Activated naive CD4-positive, alpha-beta T cell treated with anti-CD3 and anti-CD28 coated beads for 36 hours (primary cell): ENCODE measurements around the gene SFT2D1. TPM values are rescaled to one million over a fixed set of nuclear protein-coding genes. Genes with fewer than 3 reads are reported as not detected.
"Not testable (repeated sequence)": the region's sequence is repeated elsewhere in the genome, so short reads cannot be mapped to it uniquely, and the experiment has no call there.

Experiments used
- CTCF ChIA-PET: fragments of 350-600 bp; sonication (Branson Sonifier 250); formaldehyde crosslinking; loops from one replicate; lab custom pipeline; 2021; ENCODE audit warnings: antibody characterized with exemption; lab: Charles Lee
- DNase-seq: peaks from one replicate; pipeline ENCODE4 v3.0.0-alpha.2; 2020
- H3K27ac Mint-ChIP-seq: one replicate; pipeline ENCODE4 v1.8.0; 2021; ENCODE audit warnings: mild to moderate bottlenecking, mixed read lengths
- H3K27me3 Mint-ChIP-seq: one replicate; pipeline ENCODE4 v1.8.0; 2021; ENCODE audit warnings: low read depth, mixed read lengths
- H3K36me3 Mint-ChIP-seq: one replicate; pipeline ENCODE4 v1.8.0; 2021; ENCODE audit warnings: low read depth, mixed read lengths
- H3K4me1 Mint-ChIP-seq: one replicate; pipeline ENCODE4 v1.8.0; 2021; ENCODE audit warnings: low read depth, mixed read lengths
- H3K4me3 Mint-ChIP-seq: one replicate; pipeline ENCODE4 v1.8.0; 2021; ENCODE audit warnings: mild to moderate bottlenecking, moderate library complexity, mixed read lengths
- H3K9me3 Mint-ChIP-seq: one replicate; pipeline ENCODE4 v1.8.0; 2021; ENCODE audit warnings: mixed read lengths
- intact Hi-C: fragments of 100-400 bp; cut with micrococcal nuclease; formaldehyde crosslinking; loops from one replicate; pipeline ENCODE4 v1.15.1; 2023
- total RNA-seq, 2 experiments: library from RNA; stranded (reverse); gene quantifications; one replicate each; pipeline ENCODE4 v1.2.3, GENCODE V29; 2021

SFT2D1 gene
- total RNA-seq: 10 to 100 TPM; 53.1 to 53.3 TPM

DNA sequence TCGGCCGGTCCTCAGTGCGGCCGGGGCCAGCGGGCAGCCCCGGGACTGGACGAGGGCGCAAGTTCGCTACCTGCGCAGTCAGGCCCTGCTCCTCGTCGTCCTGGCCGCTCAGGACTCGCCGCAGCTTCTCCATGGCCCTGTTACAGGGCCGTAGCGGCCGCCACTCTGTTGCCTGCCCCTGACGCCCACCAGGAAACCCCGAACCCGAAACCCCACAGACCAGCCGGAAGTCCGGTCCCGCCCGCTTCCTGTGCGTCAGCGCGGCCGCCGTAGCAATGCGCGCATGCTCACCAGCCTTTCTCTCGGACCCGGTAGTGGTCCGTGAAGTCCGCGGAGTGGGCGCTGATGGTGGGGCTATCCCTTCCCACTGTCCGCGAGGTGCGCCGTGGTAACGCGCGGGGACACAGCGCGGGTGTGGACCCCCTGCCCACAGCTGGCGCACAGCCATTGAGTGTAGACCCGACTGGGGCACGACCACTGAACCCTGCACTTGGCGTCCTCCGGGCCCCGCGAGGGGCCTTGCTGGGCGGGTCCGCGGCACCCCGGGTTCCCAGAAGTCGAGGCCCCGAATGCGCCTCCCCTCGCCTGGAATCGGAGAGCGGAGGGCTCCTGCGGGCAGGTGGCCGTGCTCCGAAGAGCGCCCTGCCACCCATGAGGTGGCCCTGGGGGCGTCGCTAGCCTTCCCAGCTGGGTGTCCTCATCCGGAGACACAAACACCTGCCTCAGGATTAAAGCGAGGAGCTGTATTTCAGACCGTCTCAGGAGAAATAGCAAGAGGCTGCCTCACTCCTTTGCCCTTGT is at the start of gene SFT2D1:
SFT2D1 (minus strand) TSS at position 197 of the 801 bp plus-strand sequence; CDS start at position 133, 64 bp downstream.
- peak; percentile 74 for DNase-seq
- peaks cover 8% of the 10 kb centered on the region for H3K36me3 Mint-ChIP-seq
- H3K27me3 Mint-ChIP-seq: no peaks in the 10 kb centered on the region
- H3K9me3 Mint-ChIP-seq: no peaks in the 10 kb centered on the region
- CTCF ChIA-PET: interaction anchor here (0.9 to 1.5 kb wide), 3 partner anchors 29 to 39 kb away, joined by 3 to 12 read pairs (median 3); no protein-coding TSS in a partner anchor
- intact Hi-C loops: loop anchor here (1.0 to 5.0 kb wide), 4 partner anchors 9 to 610 kb away; partner anchors contain the start of gene RPS6KA2
- H3K27ac Mint-ChIP-seq: peak within 1 kb of the TSS; percentile 78
- peak within 1 kb of the TSS; percentile 83 for H3K4me3 Mint-ChIP-seq
- H3K4me1 Mint-ChIP-seq: peaks cover 8% of the 10 kb centered on the region

DNA sequence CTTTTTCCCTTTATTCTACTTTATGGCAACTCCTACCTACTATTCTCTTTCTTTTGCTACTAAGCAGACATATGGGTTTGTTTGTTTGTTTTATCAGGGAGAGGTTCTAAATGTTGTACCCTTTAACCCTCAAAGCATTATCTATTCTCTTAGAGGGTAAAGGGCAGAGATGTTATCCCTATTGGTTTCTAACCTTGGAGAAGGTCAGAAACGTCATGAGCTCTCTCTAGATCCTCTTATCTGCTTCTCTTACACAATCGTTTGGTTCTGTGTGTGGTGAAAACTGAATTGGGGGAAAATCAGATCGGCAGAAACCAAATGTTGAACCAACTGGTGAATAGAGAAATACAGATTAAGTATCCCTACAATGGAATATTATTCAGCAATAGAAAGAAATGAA is 46.8 kb upstream of the SFT2D1 start:
- Mint-ChIP-seq H3K9me3 (no peaks in the 10 kb centered on the region), H3K27me3 (no peaks in the 10 kb centered on the region), H3K27ac (no peak overlapping the region), H3K36me3 (no peaks in the 10 kb centered on the region), H3K4me1 (peaks cover 2% of the 10 kb centered on the region), H3K4me3 (no peak overlapping the region)
- no peak for DNase-seq
- intact Hi-C loops: loop anchor here (10.0 kb wide), 1 partner anchor 224 kb away; the partner anchor contains the start of gene TBXT
- CTCF ChIA-PET: interaction anchor here (1.0 to 1.4 kb wide), 2 partner anchors 12 to 76 kb away, joined by 3 read pairs; no protein-coding TSS in a partner anchor

DNA sequence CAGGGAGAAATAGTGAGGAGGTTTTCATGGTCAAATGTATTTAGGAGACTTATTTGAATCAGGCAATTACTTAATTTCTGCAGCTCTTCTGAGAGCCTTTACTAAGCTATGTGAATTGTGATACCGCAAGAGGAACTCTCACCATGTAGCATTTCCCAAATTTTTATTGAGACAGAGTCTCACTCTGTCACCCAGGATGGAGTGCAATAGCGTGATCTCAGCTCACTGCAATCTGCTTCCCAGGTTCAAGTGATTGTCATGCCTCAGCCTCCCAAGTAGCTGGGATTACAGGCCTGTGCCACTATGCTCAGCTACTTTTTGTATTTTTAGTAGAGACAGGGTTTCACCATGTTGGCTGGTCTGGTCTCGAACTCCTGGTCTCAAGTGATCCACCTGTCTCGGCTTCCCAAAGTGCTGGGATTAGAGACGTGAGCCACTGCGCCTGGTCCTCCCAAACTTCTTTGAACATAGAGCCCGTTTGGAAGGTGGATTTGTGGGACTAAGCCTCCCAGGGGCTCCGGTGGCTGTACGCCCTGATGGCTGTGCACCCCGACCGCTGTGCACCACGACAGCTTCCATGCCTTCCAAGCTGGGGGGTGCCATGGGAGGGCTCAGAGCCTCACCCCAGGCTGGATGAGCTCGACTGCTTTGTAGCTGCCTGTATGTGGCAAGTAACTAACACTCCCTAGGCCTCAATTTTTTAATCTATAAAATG is 46.1 kb upstream of the SFT2D1 start:
- Mint-ChIP-seq H3K4me1 (peaks cover 2% of the 10 kb centered on the region), H3K4me3 (no peak overlapping the region), H3K27ac (no peak overlapping the region), H3K36me3 (no peaks in the 10 kb centered on the region), H3K9me3 (no peaks in the 10 kb centered on the region), H3K27me3 (no peaks in the 10 kb centered on the region)
- DNase-seq: no peak
- intact Hi-C loops: loop anchor here (10.0 kb wide), 1 partner anchor 224 kb away; the partner anchor contains the start of gene TBXT
- CTCF ChIA-PET: interaction anchor here (1.0 to 1.4 kb wide), 3 partner anchors 12 to 75 kb away, joined by 3 to 7 read pairs (median 3); no protein-coding TSS in a partner anchor

DNA sequence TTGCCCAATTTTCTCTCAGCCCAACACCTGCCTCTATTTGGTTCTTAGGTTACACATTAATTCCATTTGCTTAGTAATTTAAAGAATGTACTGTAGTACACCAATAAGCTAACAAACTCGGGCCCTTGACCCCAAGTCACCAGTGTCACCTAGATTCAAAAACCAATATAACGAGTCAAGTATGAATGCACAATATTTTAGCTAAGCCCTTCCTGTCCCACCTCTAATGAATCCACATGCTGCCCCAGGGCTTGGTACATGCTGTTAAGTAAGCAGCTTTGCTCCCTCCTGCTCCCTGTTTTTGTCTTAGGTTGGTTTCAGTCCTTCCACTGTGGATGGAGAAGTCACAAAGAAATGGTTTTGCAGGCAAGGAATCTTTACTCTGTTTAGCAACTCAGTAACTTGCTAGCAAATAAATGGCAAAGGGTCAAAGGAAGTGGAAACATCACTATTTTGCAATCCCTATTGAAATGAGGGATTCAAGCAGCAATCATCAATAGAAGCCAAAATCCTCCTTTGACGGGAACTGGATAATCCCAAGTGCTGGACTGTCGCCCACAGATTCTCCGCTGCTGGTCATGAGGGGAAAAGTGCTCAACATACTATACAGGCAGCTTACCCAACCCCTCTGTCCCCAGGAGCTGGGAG is 45.4 kb upstream of the SFT2D1 start:
- H3K27me3 Mint-ChIP-seq: no peaks in the 10 kb centered on the region
- CTCF ChIA-PET: interaction anchor here (1.4 to 2.7 kb wide), 2 partner anchors 13 to 75 kb away, joined by 7 to 9 read pairs; no protein-coding TSS in a partner anchor
- no peaks in the 10 kb centered on the region for H3K36me3 Mint-ChIP-seq
- H3K9me3 Mint-ChIP-seq: no peaks in the 10 kb centered on the region
- no peak overlapping the region for H3K27ac Mint-ChIP-seq
- DNase-seq: no peak
- peaks cover 2% of the 10 kb centered on the region for H3K4me1 Mint-ChIP-seq
- H3K4me3 Mint-ChIP-seq: no peak overlapping the region
- intact Hi-C loops: loop anchor here (10.0 kb wide), 1 partner anchor 223 kb away; the partner anchor contains the start of gene TBXT

DNA sequence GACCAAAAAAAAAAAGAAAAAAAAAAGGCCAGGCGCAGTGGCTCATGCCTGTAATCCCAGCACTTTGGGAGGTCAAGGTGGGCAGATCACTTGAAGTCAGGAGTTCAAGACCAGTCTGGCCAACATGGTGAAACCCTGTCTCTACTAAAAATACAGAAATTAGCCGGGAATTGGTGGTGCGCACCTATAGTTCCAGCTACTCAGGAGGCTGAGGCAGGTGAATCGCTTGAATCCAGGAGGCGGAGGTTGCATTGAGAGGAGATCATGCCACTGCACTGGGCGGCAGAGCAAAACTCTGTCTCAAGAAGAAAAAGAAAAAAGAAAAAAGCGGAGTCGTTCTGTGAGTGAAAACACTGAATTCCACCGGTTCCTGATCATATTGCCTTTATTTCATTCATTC is 44.8 kb upstream of the SFT2D1 start:
- not testable (repeated sequence) for H3K36me3 Mint-ChIP-seq, H3K27me3 Mint-ChIP-seq, DNase-seq, H3K27ac Mint-ChIP-seq, H3K9me3 Mint-ChIP-seq, H3K4me1 Mint-ChIP-seq, H3K4me3 Mint-ChIP-seq
- CTCF ChIA-PET: interaction anchor here (1.4 to 2.7 kb wide), 2 partner anchors 14 to 74 kb away, joined by 7 to 9 read pairs; no protein-coding TSS in a partner anchor
- intact Hi-C loops: loop anchor here (10.0 kb wide), 1 partner anchor 222 kb away; the partner anchor contains the start of gene TBXT

DNA sequence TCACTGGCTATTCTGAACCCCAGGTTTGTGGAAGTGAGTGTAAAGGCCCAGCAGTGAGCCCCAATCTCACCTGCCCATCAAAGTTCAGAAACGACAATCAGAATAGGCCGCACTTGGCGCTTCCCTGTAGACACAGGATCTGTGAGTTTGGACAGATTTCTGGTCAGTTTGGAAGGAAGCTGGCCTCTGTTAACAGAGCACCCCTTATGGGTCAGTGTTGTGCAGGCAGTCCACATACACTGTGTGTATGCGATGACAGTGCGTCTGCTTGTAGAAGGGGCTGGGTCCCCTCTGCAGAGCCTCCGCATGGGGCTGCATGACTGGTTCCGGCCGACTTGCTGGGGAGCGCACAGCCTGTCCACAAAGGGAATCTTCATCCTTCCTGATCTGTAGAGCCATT is 43.8 kb upstream of the SFT2D1 start:
- Mint-ChIP-seq H3K9me3 (no peaks in the 10 kb centered on the region), H3K36me3 (no peaks in the 10 kb centered on the region), H3K27me3 (no peaks in the 10 kb centered on the region), H3K4me1 (peaks cover 5% of the 10 kb centered on the region), H3K27ac (no peak overlapping the region), H3K4me3 (no peak overlapping the region)
- CTCF ChIA-PET: interaction anchor here (1.5 to 2.7 kb wide), 2 partner anchors 15 to 73 kb away, joined by 7 to 9 read pairs; no protein-coding TSS in a partner anchor
- DNase-seq: no peak
- intact Hi-C loops: loop anchor here (10.0 kb wide), 1 partner anchor 221 kb away; the partner anchor contains the start of gene TBXT

DNA sequence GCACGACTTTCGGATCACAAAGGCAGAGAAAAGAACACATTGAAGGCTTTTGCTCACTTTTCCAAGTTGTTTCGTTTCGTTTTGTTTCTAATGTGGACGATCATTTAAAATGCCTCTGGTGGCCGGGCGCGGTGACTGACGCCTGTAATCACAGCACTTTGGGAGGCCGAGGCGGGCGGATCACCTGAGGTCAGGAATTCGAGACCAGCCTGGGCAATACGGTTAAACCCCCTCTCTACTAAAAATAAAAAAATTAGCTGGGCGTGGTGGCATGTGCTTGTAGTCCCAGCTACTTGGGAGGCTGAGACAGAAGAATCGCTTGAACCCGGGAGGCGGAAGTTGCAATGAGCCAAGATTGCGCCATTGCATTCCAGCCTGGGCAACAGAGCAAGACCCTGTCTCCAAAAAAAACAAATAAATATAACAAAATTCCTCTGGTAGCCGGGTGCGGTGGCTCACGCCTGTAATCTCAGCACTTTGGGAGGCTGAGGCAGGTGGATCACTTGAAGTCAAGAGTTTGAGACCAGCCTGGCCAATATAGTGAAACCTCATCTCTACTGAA is 41.5 kb upstream of the SFT2D1 start:
- H3K36me3 Mint-ChIP-seq, H3K27me3 Mint-ChIP-seq, CTCF ChIA-PET, H3K9me3 Mint-ChIP-seq, H3K4me1 Mint-ChIP-seq: not testable (repeated sequence)
- peak overlapping the region; percentile 28 for H3K27ac Mint-ChIP-seq
- intact Hi-C loops: loop anchor here (1.0 to 10.0 kb wide), 8 partner anchors 31 to 615 kb away; partner anchors contain the start of genes CEP43, RNASET2, RPS6KA2 and TBXT
- DNase-seq: peak; percentile 38
- H3K4me3 Mint-ChIP-seq: peak overlapping the region; percentile 74

DNA sequence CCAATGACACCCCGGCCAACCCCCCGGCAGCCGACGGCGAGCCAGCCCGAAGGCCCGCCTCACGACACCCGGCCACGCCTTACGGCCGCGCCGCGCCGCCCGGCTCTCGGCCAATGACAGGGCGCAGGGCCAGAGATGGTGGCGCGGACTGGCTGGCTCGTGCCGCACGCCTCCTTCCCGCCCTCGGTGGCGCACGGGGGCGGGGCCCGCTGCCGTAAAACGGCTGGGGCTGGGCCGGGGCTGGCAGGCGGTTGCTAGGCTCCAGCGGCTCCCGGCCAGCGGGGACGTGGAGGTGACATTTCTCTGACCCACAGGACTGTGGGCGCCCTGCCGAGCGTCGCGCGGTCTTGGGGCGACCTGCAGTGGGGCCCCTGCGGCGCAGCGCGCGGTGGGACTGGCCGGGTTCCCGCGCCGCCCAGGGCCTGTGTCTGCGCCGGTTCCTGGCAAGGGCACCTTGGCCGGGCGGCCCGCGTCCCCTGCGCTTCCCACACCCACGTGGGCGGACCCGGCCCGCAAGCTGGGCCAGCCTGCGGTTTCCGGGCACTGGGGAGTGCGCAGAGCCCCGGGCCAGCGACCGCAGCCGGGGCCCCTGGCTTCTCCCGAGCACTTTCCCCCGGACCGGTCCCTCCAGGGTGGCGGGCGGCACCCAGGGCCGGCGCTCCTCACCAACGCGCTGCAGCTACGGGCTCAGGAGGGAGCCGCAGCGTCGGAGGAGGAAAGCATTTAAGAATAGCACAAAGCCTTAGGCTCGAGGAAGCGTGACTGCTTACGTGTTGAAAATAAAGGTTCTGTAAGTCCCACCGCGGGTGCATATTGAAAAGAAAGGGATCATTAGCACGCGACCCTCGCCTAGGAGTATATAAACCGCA is 40.8 kb upstream of the SFT2D1 start, which contains the start of gene MPC1:
MPC1 (minus strand) TSS at position 8 of the 869 bp plus-strand sequence. CDS start 64 bp downstream, outside the sequence.
- H3K4me1 Mint-ChIP-seq: peaks cover 5% of the 10 kb centered on the region
- H3K36me3 Mint-ChIP-seq: no peaks in the 10 kb centered on the region
- H3K4me3 Mint-ChIP-seq: peak within 1 kb of the TSS; percentile 85
- CTCF ChIA-PET: interaction anchor here (0.6 kb wide), 1 partner anchor 17 kb away, joined by 3 read pairs; no protein-coding TSS in a partner anchor
- H3K27ac Mint-ChIP-seq: peak within 1 kb of the TSS; percentile 50
- intact Hi-C loops: loop anchor here (1.0 to 10.0 kb wide), 8 partner anchors 32 to 616 kb away; partner anchors contain the start of genes CEP43, RNASET2, RPS6KA2 and TBXT
- no peaks in the 10 kb centered on the region for H3K9me3 Mint-ChIP-seq
- DNase-seq: peak; percentile 94
- no peaks in the 10 kb centered on the region for H3K27me3 Mint-ChIP-seq

DNA sequence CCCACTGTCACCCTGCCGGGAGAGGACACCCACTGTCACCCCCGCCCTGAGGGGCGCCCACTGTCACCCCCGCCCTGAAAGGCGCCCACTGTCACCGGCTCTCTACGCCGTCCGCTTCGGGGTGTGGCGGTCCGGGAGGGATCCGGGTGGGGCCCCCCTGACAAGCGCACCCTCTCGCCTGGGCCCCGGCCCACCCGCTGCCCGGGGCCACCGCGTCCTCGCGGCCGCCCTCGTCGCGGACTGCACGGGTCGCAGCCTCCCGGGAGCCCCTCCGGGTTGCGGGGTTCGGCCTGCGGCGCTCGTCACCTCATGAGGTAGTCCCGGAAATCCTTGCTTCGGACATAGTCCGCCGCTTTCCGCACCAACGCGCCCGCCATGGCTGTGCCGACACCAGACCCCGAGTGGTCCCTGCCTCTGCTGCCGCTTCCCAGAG is 40.2 kb upstream of the SFT2D1 start:
- Mint-ChIP-seq H3K27me3 (no peaks in the 10 kb centered on the region), H3K9me3 (no peaks in the 10 kb centered on the region), H3K4me1 (peaks cover 5% of the 10 kb centered on the region), H3K4me3 (peak overlapping the region; percentile 85), H3K36me3 (no peaks in the 10 kb centered on the region), H3K27ac (peak overlapping the region; percentile 30)
- DNase-seq: no peak
- CTCF ChIA-PET: no interaction called here
- intact Hi-C loops: loop anchor here (2.0 to 10.0 kb wide), 3 partner anchors 218 to 616 kb away; partner anchors contain the start of genes CEP43, RNASET2 and TBXT

DNA sequence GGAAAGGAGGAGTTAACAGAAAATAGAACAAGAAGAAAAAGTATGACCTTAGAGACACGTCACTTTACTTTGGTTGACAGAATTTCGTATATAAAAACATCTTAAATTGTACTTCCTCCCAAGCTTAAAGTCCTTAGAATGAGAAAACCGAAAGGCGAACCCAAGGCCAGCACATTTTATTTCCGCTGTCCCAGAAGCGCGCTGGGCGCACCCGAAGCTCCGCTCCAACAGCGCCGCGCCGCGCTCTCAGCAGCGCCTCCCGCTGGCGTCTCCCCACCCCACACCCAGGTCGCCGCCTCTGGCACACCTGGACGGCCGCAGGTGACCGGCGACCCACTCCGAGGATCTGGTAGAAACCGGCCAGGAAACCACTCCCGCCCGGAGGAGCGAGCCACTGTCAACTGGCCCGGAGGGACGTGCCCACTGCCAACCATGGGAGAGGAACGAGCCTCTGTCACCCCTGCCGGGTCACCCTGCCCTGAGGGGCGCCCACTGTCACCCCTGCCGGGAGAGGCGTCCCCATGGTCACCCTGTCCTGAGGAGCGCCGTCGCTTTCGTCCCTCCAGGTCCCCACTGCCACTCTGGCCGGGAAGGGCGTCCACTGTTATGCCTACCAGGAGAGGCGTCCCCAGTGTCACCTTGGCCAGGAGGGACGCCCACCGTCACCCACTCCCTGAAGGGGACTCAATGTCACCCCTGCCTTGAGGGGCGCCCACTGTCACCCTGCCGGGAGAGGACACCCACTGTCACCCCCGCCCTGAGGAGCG is 39.6 kb upstream of the SFT2D1 start:
- no peaks in the 10 kb centered on the region for H3K27me3 Mint-ChIP-seq
- H3K4me1 Mint-ChIP-seq: peaks cover 5% of the 10 kb centered on the region
- CTCF ChIA-PET: interaction anchor here (0.7 to 2.4 kb wide), 21 partner anchors 18 to 341 kb away, joined by 3 to 17 read pairs (median 5); partner anchors contain the start of gene PRR18
- no peaks in the 10 kb centered on the region for H3K9me3 Mint-ChIP-seq
- no peaks in the 10 kb centered on the region for H3K36me3 Mint-ChIP-seq
- peak overlapping the region; percentile 85 for H3K4me3 Mint-ChIP-seq
- H3K27ac Mint-ChIP-seq: peak overlapping the region; percentile 50
- peak; percentile 80 for DNase-seq
- intact Hi-C loops: loop anchor here (1.0 to 10.0 kb wide), 4 partner anchors 69 to 617 kb away; partner anchors contain the start of genes CEP43, RNASET2 and TBXT
